Heart left ventricle (tissue), 16 donors: Measurements from ENCODE around the gene ISOC2. TPM values are rescaled to one million over a fixed set of nuclear protein-coding genes. Genes with fewer than 3 reads are reported as not detected.

Experiments
- ATAC-seq, 4 donors: fragments of 200-7000 bp; cut with Tn5 transposase; one replicate each; pipeline ENCODE4 v1.9.1; 2020 to 2022; ENCODE audit warnings: moderate library complexity in 4 of 4, mild to moderate bottlenecking in 3 of 4, moderate number of reproducible peaks in 1 of 4
- DNase-seq, 5 donors: peaks; one replicate each; pipeline ENCODE4 v3.0.0-alpha.2; 2020
- H3K27ac ChIP-seq, 12 donors: fragments of 200-600 bp; sonication (generic) in 4 of 12; one replicate each; pipeline versions ENCODE4 v1.5.0 to v1.8.0; 2016 to 2022; ENCODE audit warnings: mild to moderate bottlenecking in 2 of 12
- H3K27me3 ChIP-seq, 9 donors: fragments of 200-600 bp; sonication (generic) in 2 of 9; one replicate each; pipeline versions ENCODE4 v1.5.1 to v1.8.0; 2016 to 2022; ENCODE audit warnings: mild to moderate bottlenecking in 3 of 9
- H3K36me3 ChIP-seq, 9 donors: fragments of 200-600 bp; sonication (generic) in 2 of 9; one replicate each; pipeline versions ENCODE4 v1.5.0 to v1.8.0; 2018 to 2022; ENCODE audit warnings: mild to moderate bottlenecking in 2 of 9
- H3K4me1 ChIP-seq, 12 donors: fragments of 200-600 bp; sonication (generic) in 4 of 12; one replicate each; pipeline versions ENCODE4 v1.5.0 to v1.8.0; 2016 to 2022; ENCODE audit warnings: mild to moderate bottlenecking in 3 of 12
- H3K4me3 ChIP-seq, 12 donors: fragments of 200-600 bp; sonication (generic) in 4 of 12; one replicate each; pipeline versions ENCODE4 v1.5.0 to v1.8.0; 2017 to 2022; ENCODE audit warnings: mild to moderate bottlenecking in 9 of 12, moderate library complexity in 4 of 12
- H3K9me3 ChIP-seq, 12 donors: fragments of 200-600 bp; sonication (generic) in 4 of 12; one replicate each; pipeline versions ENCODE4 v1.5.0 to v1.8.0; 2016 to 2022; ENCODE audit warnings: mild to moderate bottlenecking in 1 of 12
- POLR2A ChIP-seq, 2 donors: fragments of 450-650 bp; IDR thresholded peaks; one replicate each; pipeline ENCODE4 v1.6.1; 2017; ENCODE audit warnings: antibody characterized with exemption in 2 of 2, mild to moderate bottlenecking in 2 of 2, moderate library complexity in 2 of 2
- WGBS, 4 donors: extraction: QIAGEN DNeasy Blood & Tissue Kit in 2 of 4; methylation state at CpG; one replicate each; pipeline versions ENCODE4 v1.1.5 to v1.1.7; 2013 to 2018; 5-methylcytosine and 5-hydroxymethylcytosine counted together
- intact Hi-C, 10 donors: fragments of 100-400 bp; cut with DNase I; formaldehyde crosslinking; loops; one replicate each; pipeline versions ENCODE4 v1.11.1 to v1.14.2; 2022
- polyA plus RNA-seq, 2 donors: library from polyadenylated mRNA; stranded (reverse); fragments of 200-250 nt; gene quantifications; one replicate each; pipeline ENCODE4 v1.2.3, GENCODE V29; 2013
- total RNA-seq, 9 donors: library from RNA; depleted of rRNA in 2 of 9; stranded (reverse); fragments of >200 nt in 2 of 9; fragmentation: NEBNext Ultra II Directional in 3 of 9; extraction: Animal tissue kit (Norgen Biotek cat#: 25700) in 3 of 9; gene quantifications; one replicate each; pipeline versions ENCODE4 v1.1.0 to v1.2.4, GENCODE V29; 2016 to 2023
- TF ChIP-seq, protein P1 (sequence below), 12 donors: fragments of 200-600 bp; sonication (generic) in 4 of 12; IDR thresholded peaks; one replicate each; pipeline versions ENCODE4 v1.5.0 to v1.8.0; 2018 to 2022; ENCODE audit warnings: antibody characterized with exemption in 12 of 12, mild to moderate bottlenecking in 5 of 12
- donor health status: ischemic (EF 13 %, LVEDD 7.1; RV severe dilation, severe dysfunction).
- donor health status: healthy with polysubstance abuse.
- donor health status: DM: no; HTN: yes; CAD: no.
- donor health status: DM: no; HTN: no; CAD: no.
- donor health status: ischemic (EF 25% LVEDD 6.9; RV normal size, moderate dysfunction).
- donor health status: ischemic (EF 25% LVEDD 5.7; RV mildly dilated, moderate dysfunction).
- donor health status: healthy.
- donor health status: DM: yes; HTN: yes; CAD: no.
- donor health status: ischemic (EF 35%, LVEDD 5.7; RV mildly dilated, moderate dysfunction).
- donor health status: nonischemic (EF 11% LVEDD 7.7; RV severe dilation, severe dysfunction).
- donor health status: DM: yes; HTN: yes; CAD: no.
- donor health status: PGD.
- donor health status: ischemic (EF 29% LVEDD 5.4; RV normal size, mild dysfunction).
- donor health status: nonischemic (EF 23%, LVEDD 6.1; RV moderate dilation, normal function).

The ISOC2 gene
- total and polyA plus RNA-seq, 11 donors = 36.9 to 102 (median 51.1) TPM

GRCh38 chr19:55495646-55496349, 34.4 kb upstream of the ISOC2 start:
- H3K4me3 ChIP-seq = no peak overlapping the region
- no peak for TF ChIP-seq POLR2A (IDR thresholded peaks at IDR 0.05)
- TF ChIP-seq, protein P1, sequence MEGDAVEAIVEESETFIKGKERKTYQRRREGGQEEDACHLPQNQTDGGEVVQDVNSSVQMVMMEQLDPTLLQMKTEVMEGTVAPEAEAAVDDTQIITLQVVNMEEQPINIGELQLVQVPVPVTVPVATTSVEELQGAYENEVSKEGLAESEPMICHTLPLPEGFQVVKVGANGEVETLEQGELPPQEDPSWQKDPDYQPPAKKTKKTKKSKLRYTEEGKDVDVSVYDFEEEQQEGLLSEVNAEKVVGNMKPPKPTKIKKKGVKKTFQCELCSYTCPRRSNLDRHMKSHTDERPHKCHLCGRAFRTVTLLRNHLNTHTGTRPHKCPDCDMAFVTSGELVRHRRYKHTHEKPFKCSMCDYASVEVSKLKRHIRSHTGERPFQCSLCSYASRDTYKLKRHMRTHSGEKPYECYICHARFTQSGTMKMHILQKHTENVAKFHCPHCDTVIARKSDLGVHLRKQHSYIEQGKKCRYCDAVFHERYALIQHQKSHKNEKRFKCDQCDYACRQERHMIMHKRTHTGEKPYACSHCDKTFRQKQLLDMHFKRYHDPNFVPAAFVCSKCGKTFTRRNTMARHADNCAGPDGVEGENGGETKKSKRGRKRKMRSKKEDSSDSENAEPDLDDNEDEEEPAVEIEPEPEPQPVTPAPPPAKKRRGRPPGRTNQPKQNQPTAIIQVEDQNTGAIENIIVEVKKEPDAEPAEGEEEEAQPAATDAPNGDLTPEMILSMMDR (IDR thresholded peaks at IDR 0.05) = no peak
- peak overlapping the region in 2 of 12 donors; percentile 90 to 99 for H3K27ac ChIP-seq
- WGBS, 4 donors = 78 to 85% (median 79%) methylated on average over 11 of the region's 11 CpGs
- H3K36me3 ChIP-seq = peaks cover 0 to 37% (median 11%) of the 10 kb centered on the region in 9 donors
- H3K9me3 ChIP-seq = no peaks in the 10 kb centered on the region
- peaks cover 0 to 23% (median 14%) of the 10 kb centered on the region in 12 donors for H3K4me1 ChIP-seq
- ATAC-seq = no peak
- intact Hi-C loops = no loop called here
- peaks cover 0 to 11% (median 0%) of the 10 kb centered on the region in 9 donors for H3K27me3 ChIP-seq
- peak in 1 of 5 donors; percentile 14 for DNase-seq

DNA sequence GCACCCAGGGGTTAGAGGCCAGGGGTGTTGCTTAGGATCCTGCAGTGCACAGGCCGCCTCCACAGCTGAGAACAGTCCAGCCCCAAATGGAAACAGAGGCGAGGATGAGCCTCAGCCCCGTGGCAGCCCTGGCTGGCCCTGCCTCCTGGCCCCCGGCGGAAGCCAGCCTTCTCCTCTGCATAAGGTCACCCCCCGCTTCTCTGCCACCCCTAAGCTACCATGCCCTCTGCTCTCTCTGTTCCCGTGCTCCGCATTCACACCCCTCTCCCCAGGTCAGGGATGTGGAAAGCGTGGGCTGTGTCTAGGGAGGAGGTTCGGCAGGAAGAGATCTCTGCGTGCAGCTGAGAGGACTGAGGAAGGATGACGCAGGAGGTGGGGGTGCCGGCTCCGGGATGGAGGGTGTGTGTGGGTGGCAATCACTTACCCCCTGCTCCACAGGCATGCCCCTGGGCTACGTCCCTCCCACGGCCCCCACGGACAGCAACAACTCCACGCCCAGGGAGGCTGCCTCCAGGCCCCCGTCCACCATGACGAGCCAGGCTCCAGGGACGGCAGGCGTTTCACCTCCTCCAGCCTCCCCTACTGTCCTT, 32.8 kb upstream of the ISOC2 start:
- Histone ChIP-seq H3K4me3 (peak overlapping the region; percentile 24 to 68 (median 48)), H3K27me3 (peaks cover 0 to 11% (median 0%) of the 10 kb centered on the region in 9 donors), H3K36me3 (peaks cover 0 to 26% (median 0%) of the 10 kb centered on the region in 9 donors), H3K9me3 (no peaks in the 10 kb centered on the region), H3K4me1 (peaks cover 0 to 23% (median 14%) of the 10 kb centered on the region in 12 donors), H3K27ac (peak overlapping the region; percentile 77 to 99 (median 86))
- peak; percentile 63 to 93 (median 75) for ATAC-seq
- intact Hi-C loops = no loop called here
- 31 to 38% (median 33%) methylated on average over 22 of the region's 22 CpGs for WGBS, 4 donors
- DNase-seq = peak in 4 of 5 donors; percentile 78 to 86 (median 80)
- TF ChIP-seq, protein P1 (IDR thresholded peaks at IDR 0.05) = no peak
- peak in 1 of 2 donors; percentile 29 for TF ChIP-seq POLR2A (IDR thresholded peaks at IDR 0.05)

- 19 to 42% (median 28%) methylated on average over 17 to 38 of the region's 38 CpGs for WGBS, 4 donors
- peak in 2 of 4 donors; percentile 5 to 41 for ATAC-seq
These were observed 32.3 kb upstream of the ISOC2 start for GRCh38 chr19:55493645-55494171.

GRCh38 chr19:55493052-55493644, 31.7 kb upstream of the ISOC2 start:
- Histone ChIP-seq H3K9me3 (no peaks in the 10 kb centered on the region), H3K27ac (peak overlapping the region; percentile 77 to 99 (median 86)), H3K36me3 (peaks cover 0 to 17% (median 0%) of the 10 kb centered on the region in 9 donors), H3K4me3 (peak overlapping the region in 11 of 12 donors; percentile 24 to 68 (median 49)), H3K4me1 (peaks cover 0 to 29% (median 15%) of the 10 kb centered on the region in 12 donors), H3K27me3 (peaks cover 0 to 11% (median 0%) of the 10 kb centered on the region in 9 donors)
- TF ChIP-seq POLR2A (IDR thresholded peaks at IDR 0.05) = no peak
- TF ChIP-seq, protein P1 (IDR thresholded peaks at IDR 0.05) = peak in 1 of 12 donors; percentile 8
- peak in 2 of 4 donors; percentile 5 to 10 for ATAC-seq
- peak in 4 of 5 donors; percentile 41 to 71 (median 61) for DNase-seq
- intact Hi-C loops = no loop called here
- 30 to 49% (median 33%) methylated on average over 16 to 18 of the region's 18 CpGs for WGBS, 4 donors

More at GRCh38 chr19:55493645-55494171, 32.3 kb upstream of the ISOC2 start:
- Histone ChIP-seq H3K4me1 (peaks cover 0 to 26% (median 14%) of the 10 kb centered on the region in 12 donors), H3K36me3 (peaks cover 0 to 23% (median 0%) of the 10 kb centered on the region in 9 donors), H3K27me3 (peaks cover 0 to 11% (median 0%) of the 10 kb centered on the region in 9 donors), H3K27ac (peak overlapping the region; percentile 77 to 99 (median 86)), H3K4me3 (peak overlapping the region in 11 of 12 donors; percentile 24 to 68 (median 49)), H3K9me3 (no peaks in the 10 kb centered on the region)
- no peak for TF ChIP-seq POLR2A (IDR thresholded peaks at IDR 0.05)
- DNase-seq = peak in 1 of 5 donors; percentile 28
- intact Hi-C loops = no loop called here
